IMR-90 (cell line): ENCODE data around the gene RANBP3. TPM values are rescaled to one million over a fixed set of nuclear protein-coding genes. Genes with fewer than 3 reads are reported as not detected.

ENCODE experiments used
- ATAC-seq: fragments of 200-7000 bp; cut with Tn5 transposase; 2 replicates; pipeline ENCODE4 v1.9.1; 2020; ENCODE audit warnings: low read depth, mild to moderate bottlenecking, moderate library complexity
- BruUV-seq: library from RNA; stranded (reverse); fragments of 400-500 nt; replicated peaks from 2 replicates; lab custom pipeline; 2021; lab: Mats Ljungman, UMichigan
- CTCF ChIA-PET: fragments of 300-600 bp; formaldehyde crosslinking; extraction: SDS; loops from one replicate; lab custom pipeline; 2021; ENCODE audit warnings: antibody characterized with exemption; lab: Yijun Ruan, JAX
- POLR2A ChIA-PET: fragments of 300-600 bp; sonication (Branson Sonifier 250); formaldehyde crosslinking; loops from one replicate; lab custom pipeline; 2022; ENCODE audit warnings: antibody characterized with exemption; ENCODE audit not compliant: unreplicated experiment; lab: Charles Lee
- DNase-seq: peaks from one replicate; pipeline ENCODE4 v3.0.0; 2013
- H2AFZ ChIP-seq: replicated peaks from 2 replicates; pipeline ENCODE3; 2013; ENCODE audit warnings: low read length, mild to moderate bottlenecking; ENCODE audit not compliant: poor library complexity
- H2AK5ac ChIP-seq: 2 replicates; pipeline ENCODE4 v1.6.1; 2013; ENCODE audit warnings: low read depth, low read length, inconsistent platforms
- H2AK9ac ChIP-seq: replicated peaks from 2 replicates; pipeline ENCODE3; 2013; ENCODE audit warnings: mild to moderate bottlenecking, low read depth, low read length, moderate library complexity; ENCODE audit not compliant: poor library complexity
- H2BK120ac ChIP-seq: 2 replicates; pipeline ENCODE4 v1.6.1; 2013; ENCODE audit warnings: low read depth, low read length, inconsistent platforms
- H2BK15ac ChIP-seq: 3 replicates; pipeline ENCODE4 v1.6.1; 2013; ENCODE audit warnings: low read depth, low read length, inconsistent platforms
- H2BK20ac ChIP-seq: 2 replicates; pipeline ENCODE4 v1.6.1; 2013; ENCODE audit warnings: low read depth, mild to moderate bottlenecking, inconsistent platforms, low read length, moderate library complexity
- H2BK5ac ChIP-seq: 2 replicates; pipeline ENCODE4 v1.6.1; 2013; ENCODE audit warnings: mild to moderate bottlenecking, low read depth, low read length, inconsistent platforms; ENCODE audit not compliant: poor library complexity, severe bottlenecking
- H3K14ac ChIP-seq: replicated peaks from 2 replicates; pipeline ENCODE4 v1.6.1; 2013; ENCODE audit warnings: low read depth, low read length, inconsistent platforms
- H3K18ac ChIP-seq: 2 replicates; pipeline ENCODE4 v1.6.1; 2013; ENCODE audit warnings: low read depth, low read length, control low read depth
- H3K23ac ChIP-seq: 2 replicates; pipeline ENCODE4 v1.6.1; 2013; ENCODE audit warnings: low read depth, low read length, inconsistent platforms
- H3K27ac ChIP-seq: 2 replicates; pipeline ENCODE4 v1.5.1; 2013; ENCODE audit warnings: mild to moderate bottlenecking, control low read depth, low read length; ENCODE audit not compliant: insufficient read depth
- H3K27me3 ChIP-seq: 2 replicates; pipeline ENCODE4 v1.6.1; 2013; ENCODE audit warnings: low read length; ENCODE audit not compliant: control insufficient read depth, insufficient read depth
- H3K36me3 ChIP-seq: 2 replicates; pipeline ENCODE4 v1.6.1; 2013; ENCODE audit warnings: low read length, mixed read lengths; ENCODE audit not compliant: control insufficient read depth, insufficient read depth
- H3K4ac ChIP-seq: 2 replicates; pipeline ENCODE4 v1.6.1; 2013; ENCODE audit warnings: low read depth, low read length, inconsistent platforms
- H3K4me1 ChIP-seq: 2 replicates; pipeline ENCODE4 v1.6.1; 2013; ENCODE audit warnings: low read length, mixed read lengths; ENCODE audit not compliant: control insufficient read depth, insufficient read depth
- H3K4me2 ChIP-seq: 2 replicates; pipeline ENCODE4 v1.6.1; 2013; ENCODE audit warnings: low read depth, mild to moderate bottlenecking, control low read depth, low read length, moderate library complexity
- H3K4me3 ChIP-seq: 2 replicates; pipeline ENCODE4 v1.5.1; 2013; ENCODE audit warnings: low read depth, mild to moderate bottlenecking, control low read depth, low read length, moderate library complexity; ENCODE audit not compliant: insufficient read depth
- H3K56ac ChIP-seq: 2 replicates; pipeline ENCODE4 v1.6.1; 2013; ENCODE audit warnings: low read length, inconsistent platforms; ENCODE audit not compliant: insufficient read depth; ENCODE audit errors: extremely low read depth
- H3K79me1 ChIP-seq, 2 experiments: 2 replicates each; pipeline ENCODE4 v1.6.1; 2013; ENCODE audit warnings: low read length in 2 of 2, inconsistent platforms in 1 of 2, low read depth in 1 of 2
- H3K9ac ChIP-seq: 2 replicates; pipeline ENCODE4 v1.6.1; 2013; ENCODE audit warnings: low read depth, low read length, control low read depth
- H3K9me1 ChIP-seq: 2 replicates; pipeline ENCODE4 v1.6.1; 2013; ENCODE audit warnings: low read length, inconsistent platforms; ENCODE audit not compliant: insufficient read depth
- H3K9me3 ChIP-seq: 2 replicates; pipeline ENCODE4 v1.6.1; 2013; ENCODE audit warnings: low read length; ENCODE audit not compliant: control insufficient read depth, insufficient read depth
- H4K20me1 ChIP-seq: 2 replicates; pipeline ENCODE4 v1.6.1; 2013; ENCODE audit warnings: low read length, inconsistent platforms; ENCODE audit not compliant: insufficient read depth
- H4K5ac ChIP-seq: 2 replicates; pipeline ENCODE4 v1.6.1; 2013; ENCODE audit warnings: mild to moderate bottlenecking, low read depth, low read length, control low read depth
- H4K8ac ChIP-seq, 2 experiments: 2 replicates each; pipeline ENCODE4 v1.6.1; 2013; ENCODE audit warnings: low read depth in 2 of 2, low read length in 2 of 2, control low read depth in 1 of 2, inconsistent platforms in 1 of 2
- H4K91ac ChIP-seq: 2 replicates; pipeline ENCODE4 v1.6.1; 2013; ENCODE audit warnings: low read depth, low read length, inconsistent platforms; ENCODE audit not compliant: insufficient read depth
- CEBPB ChIP-seq: IDR thresholded peaks from 2 replicates; pipeline ENCODE4 v1.6.1; 2012; ENCODE audit warnings: low read depth, low read length, improper control_type of control experiment
- MAFK ChIP-seq: IDR thresholded peaks from 2 replicates; pipeline ENCODE4 v1.6.1; 2012; ENCODE audit warnings: low read depth, low read length, improper control_type of control experiment
- MAZ ChIP-seq: IDR thresholded peaks from 2 replicates; pipeline ENCODE4 v1.6.1; 2012; ENCODE audit warnings: low read depth, mild to moderate bottlenecking, low read length, improper control_type of control experiment, moderate library complexity, borderline replicate concordance
- NFE2L2 ChIP-seq: fragments of 150-350 bp; IDR thresholded peaks from 2 replicates; pipeline ENCODE4 v1.6.1; 2016; ENCODE audit warnings: low read depth, mild to moderate bottlenecking, low read length
- POLR2A ChIP-seq: IDR thresholded peaks from 2 replicates; pipeline ENCODE4 v1.6.1; 2012; ENCODE audit warnings: mild to moderate bottlenecking, low read depth, low read length
- RAD21 ChIP-seq: IDR thresholded peaks from 2 replicates; pipeline ENCODE4 v1.6.1; 2012; ENCODE audit warnings: low read length, improper control_type of control experiment
- RCOR1 ChIP-seq: IDR thresholded peaks from 2 replicates; pipeline ENCODE4 v1.6.1; 2012; ENCODE audit warnings: mild to moderate bottlenecking, low read length, improper control_type of control experiment; ENCODE audit not compliant: insufficient replicate concordance
- SMC3 ChIP-seq: fragments of 150-350 bp; IDR thresholded peaks from 2 replicates; pipeline ENCODE4 v1.6.1; 2016; ENCODE audit warnings: low read depth, mild to moderate bottlenecking, antibody characterized with exemption, low read length, moderate library complexity
- WGBS, 2 experiments: methylation state at CpG; one replicate each; pipeline versions ENCODE4 v1.1.5 to v1.1.7; 2013; ENCODE audit warnings: missing lambda C conversion rate in 2 of 2; ENCODE audit not compliant: insufficient read length in 1 of 2; ENCODE audit errors: extremely low coverage in 2 of 2; 5-methylcytosine and 5-hydroxymethylcytosine counted together
- dilution Hi-C: fragments of 300-500 bp; cut with HindIII; formaldehyde crosslinking; loops from one replicate; pipeline ENCODE4 v1.14.3; 2018; ENCODE audit warnings: low sequenced_read_pairs; ENCODE audit not compliant: unreplicated experiment
- in situ Hi-C: fragments of 300-500 bp; cut with MboI; formaldehyde crosslinking; loops from 3 replicates; pipeline ENCODE4 v1.14.3; 2019; ENCODE audit warnings: low sequenced_read_pairs, inconsistent platforms, mixed read lengths
- intact Hi-C: fragments of 100-400 bp; cut with micrococcal nuclease; formaldehyde crosslinking; loops from 2 replicates; pipeline ENCODE4 v1.10.0; 2022
- polyA plus RNA-seq, 3 experiments: library from polyadenylated mRNA; depleted of rRNA; stranded (reverse); fragments of >200 nt; gene quantifications; 2 replicates each; pipeline ENCODE4 v1.2.3, GENCODE V29; 2012; ENCODE audit warnings: low replicate concordance in 1 of 3
- total RNA-seq: library from RNA; depleted of rRNA; stranded (reverse); fragments of >200 nt; gene quantifications from 2 replicates; pipeline ENCODE4 v1.2.3, GENCODE V29; 2012
- TF ChIP-seq, protein P1 (sequence below): fragments of 150-350 bp; IDR thresholded peaks from 2 replicates; pipeline ENCODE4 v1.6.1; 2016; ENCODE audit warnings: low read depth, mild to moderate bottlenecking, low read length, moderate library complexity, borderline replicate concordance

Gene RANBP3
- total and polyA plus RNA-seq, 2 of the 4 experiments (the other 2 are of a cell fraction): 42.5 to 111 TPM

GRCh38 chr19:5937550-5937949 lies 40.4 kb downstream of the RANBP3 start:
- Histone ChIP-seq H2AK9ac (no peak overlapping the region), H4K8ac (peak overlapping the region in 1 of 2 experiments; percentile 7; a peak in 1 of 4 replicates), H3K9me3 (no peaks in the 10 kb centered on the region), H4K5ac (no peak overlapping the region), H3K4me2 (no peak overlapping the region), H3K4me1 (peaks cover 40% of the 10 kb centered on the region), H3K23ac (0 out of 2 replicates have a peak overlapping the region, but pooled peaks have one; percentile 76), H3K27me3 (no peaks in the 10 kb centered on the region), H2BK15ac (no peak overlapping the region), H3K14ac (peak overlapping the region; percentile 45; the same call in 1 of the 2 replicates), H2AK5ac (0 out of 2 replicates have a peak overlapping the region, but pooled peaks have one; percentile 48), H3K4ac (no peak overlapping the region), H3K9ac (no peak overlapping the region), H3K79me1 (peaks cover 52 to 84% of the 10 kb centered on the region in 2 experiments; a peak in 3 of 4 replicates), H2BK120ac (no peak overlapping the region), H3K18ac (no peak overlapping the region), H3K9me1 (peaks cover 48% of the 10 kb centered on the region), H2AFZ (no peak overlapping the region), H3K56ac (no peak overlapping the region), H2BK5ac (no peak overlapping the region), H4K91ac (no peak overlapping the region), H3K36me3 (peaks cover 40% of the 10 kb centered on the region), H2BK20ac (peak overlapping the region; percentile 76; the same call in 1 of the 2 replicates), H3K4me3 (no peak overlapping the region), H4K20me1 (peaks cover 41% of the 10 kb centered on the region), H3K27ac (no peak overlapping the region)
- no peak for TF ChIP-seq CEBPB
- TF ChIP-seq, protein P1, sequence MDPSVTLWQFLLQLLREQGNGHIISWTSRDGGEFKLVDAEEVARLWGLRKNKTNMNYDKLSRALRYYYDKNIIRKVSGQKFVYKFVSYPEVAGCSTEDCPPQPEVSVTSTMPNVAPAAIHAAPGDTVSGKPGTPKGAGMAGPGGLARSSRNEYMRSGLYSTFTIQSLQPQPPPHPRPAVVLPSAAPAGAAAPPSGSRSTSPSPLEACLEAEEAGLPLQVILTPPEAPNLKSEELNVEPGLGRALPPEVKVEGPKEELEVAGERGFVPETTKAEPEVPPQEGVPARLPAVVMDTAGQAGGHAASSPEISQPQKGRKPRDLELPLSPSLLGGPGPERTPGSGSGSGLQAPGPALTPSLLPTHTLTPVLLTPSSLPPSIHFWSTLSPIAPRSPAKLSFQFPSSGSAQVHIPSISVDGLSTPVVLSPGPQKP: no peak
- TF ChIP-seq SMC3: no peak
- TF ChIP-seq POLR2A: no peak
- no peak for TF ChIP-seq MAFK
- TF ChIP-seq MAZ: no peak
- no peak for TF ChIP-seq RCOR1
- TF ChIP-seq RAD21: no peak
- no peak for TF ChIP-seq NFE2L2
- in situ Hi-C loops (no loop called here), intact Hi-C loops (no loop called here), dilution Hi-C loops (no loop called here)
- ChIA-PET CTCF (no interaction called here), POLR2A (interaction anchor here (0.5 kb wide), 1 partner anchor 108 kb away, joined by 4 read pairs; no protein-coding TSS in a partner anchor)
- no TSS peak for BruUV-seq
- 79% methylated on average over 7 of the region's 10 CpGs; no CpG with 5 or more reads in 1 of the 2 experiments for WGBS, 2 experiments
- no peak for ATAC-seq
- DNase-seq: no peak
